Liver (tissue), 9 donors: ENCODE results near the gene PDP2. TPM values are rescaled to one million over a fixed set of nuclear protein-coding genes. Genes with fewer than 3 reads are reported as not detected.

Experiments used
- DNase-seq: peaks from one replicate; pipeline ENCODE4 v3.0.0-alpha.2; 2017; ENCODE audit warnings: low spot score
- H3K27ac ChIP-seq, 2 donors: one replicate each; pipeline ENCODE4 v1.7.0; 2013; ENCODE audit warnings: inconsistent platforms in 2 of 2, low read length in 2 of 2, control low read depth in 1 of 2, low read depth in 1 of 2, mild to moderate bottlenecking in 1 of 2
- H3K27me3 ChIP-seq, 4 donors: one replicate each; pipeline versions ENCODE4 v1.6.1 to v1.7.0; 2013; ENCODE audit warnings: low read length in 3 of 4, inconsistent platforms in 1 of 4, mild to moderate bottlenecking in 1 of 4, moderate library complexity in 1 of 4; ENCODE audit not compliant: control insufficient read depth in 4 of 4, insufficient read depth in 4 of 4
- H3K36me3 ChIP-seq, 4 donors: one replicate each; pipeline versions ENCODE4 v1.6.1 to v1.7.0; 2013; ENCODE audit warnings: low read length in 3 of 4, mild to moderate bottlenecking in 3 of 4, low read depth in 1 of 4, moderate library complexity in 1 of 4; ENCODE audit not compliant: control insufficient read depth in 4 of 4, insufficient read depth in 3 of 4
- H3K4me1 ChIP-seq, 4 donors: one replicate each; pipeline versions ENCODE4 v1.6.1 to v1.7.0; 2013; ENCODE audit warnings: low read length in 3 of 4, mild to moderate bottlenecking in 3 of 4, moderate library complexity in 1 of 4; ENCODE audit not compliant: control insufficient read depth in 4 of 4, insufficient read depth in 4 of 4
- H3K4me3 ChIP-seq, 3 donors: one replicate each; pipeline versions ENCODE4 v1.6.1 to v1.7.0; 2013; ENCODE audit warnings: low read length in 3 of 3, control low read depth in 1 of 3, low read depth in 1 of 3, mild to moderate bottlenecking in 1 of 3
- H3K9ac ChIP-seq, 2 donors: one replicate each; pipeline ENCODE4 v1.7.0; 2013; ENCODE audit warnings: low read length in 2 of 2, mild to moderate bottlenecking in 2 of 2, moderate library complexity in 2 of 2, control low read depth in 1 of 2, low read depth in 1 of 2
- H3K9me3 ChIP-seq, 4 donors: one replicate each; pipeline versions ENCODE4 v1.6.1 to v1.7.0; 2013; ENCODE audit warnings: low read length in 3 of 4; ENCODE audit not compliant: control insufficient read depth in 4 of 4
- ATF3 ChIP-seq: IDR thresholded peaks from 2 replicates; pipeline ENCODE4 v1.6.1; 2016; ENCODE audit warnings: antibody characterized with exemption
- EGR1 ChIP-seq, 2 donors: IDR thresholded peaks; 2 replicates each; pipeline ENCODE4 v1.6.1; 2016 to 2018; ENCODE audit warnings: antibody characterized with exemption in 2 of 2, low read depth in 2 of 2
- FOXA1 ChIP-seq: IDR thresholded peaks from 2 replicates; pipeline ENCODE4 v1.6.1; 2016; ENCODE audit warnings: antibody characterized with exemption
- FOXA2 ChIP-seq: IDR thresholded peaks from 2 replicates; pipeline ENCODE4 v1.6.1; 2016; ENCODE audit warnings: antibody characterized with exemption
- GABPA ChIP-seq, 2 donors: IDR thresholded peaks in 1 of 2; conservative IDR thresholded peaks in 1 of 2; 2 replicates each; pipeline ENCODE4 v1.6.1; 2016; ENCODE audit warnings: antibody characterized with exemption in 2 of 2, mild to moderate bottlenecking in 1 of 2, moderate library complexity in 1 of 2
- HNF4A ChIP-seq, 2 donors: conservative IDR thresholded peaks; 2 replicates each; pipeline ENCODE4 v1.6.1; 2016; ENCODE audit warnings: antibody characterized with exemption in 2 of 2, mild to moderate bottlenecking in 2 of 2
- HNF4G ChIP-seq: IDR thresholded peaks from 2 replicates; pipeline ENCODE4 v1.6.1; 2016; ENCODE audit warnings: antibody characterized with exemption
- JUND ChIP-seq, 2 donors: IDR thresholded peaks; 2 replicates each; pipeline ENCODE4 v1.6.1; 2016; ENCODE audit warnings: antibody characterized with exemption in 2 of 2
- NR2F2 ChIP-seq: IDR thresholded peaks from 2 replicates; pipeline ENCODE4 v1.6.1; 2016; ENCODE audit warnings: antibody characterized with exemption
- RAD21 ChIP-seq, 2 donors: IDR thresholded peaks; 2 replicates each; pipeline ENCODE4 v1.6.1; 2016; ENCODE audit warnings: antibody characterized with exemption in 2 of 2, mild to moderate bottlenecking in 2 of 2
- REST ChIP-seq: IDR thresholded peaks from 2 replicates; pipeline ENCODE4 v1.6.1; 2016; ENCODE audit warnings: antibody characterized with exemption, mild to moderate bottlenecking
- RXRA ChIP-seq, 2 donors: IDR thresholded peaks; 2 replicates each; pipeline ENCODE4 v1.6.1; 2017 to 2018; ENCODE audit warnings: antibody characterized with exemption in 2 of 2, mild to moderate bottlenecking in 1 of 2
- SP1 ChIP-seq: IDR thresholded peaks from 2 replicates; pipeline ENCODE4 v1.6.1; 2018; ENCODE audit warnings: antibody characterized with exemption, mild to moderate bottlenecking
- TAF1 ChIP-seq: conservative IDR thresholded peaks from 2 replicates; pipeline ENCODE4 v1.6.1; 2016; ENCODE audit warnings: antibody characterized with exemption, mild to moderate bottlenecking
- YY1 ChIP-seq: IDR thresholded peaks from 2 replicates; pipeline ENCODE4 v1.6.1; 2016; ENCODE audit warnings: antibody characterized with exemption, mild to moderate bottlenecking
- ZBTB33 ChIP-seq: IDR thresholded peaks from 2 replicates; pipeline ENCODE4 v1.6.1; 2016; ENCODE audit warnings: antibody characterized with exemption
- WGBS: extraction: QIAGEN DNeasy Blood & Tissue Kit; methylation state at CpG from one replicate; pipeline ENCODE4 v1.1.7; 2013; 5-methylcytosine and 5-hydroxymethylcytosine counted together
- polyA plus RNA-seq, 2 donors: library from polyadenylated mRNA; stranded (reverse) in 1 of 2; unstranded in 1 of 2; fragments of 200-250 nt in 1 of 2; fragments of >200 nt in 1 of 2; fragmentation: Nextera tagmentation in 1 of 2; extraction: Ambion mirVana in 1 of 2; gene quantifications; one replicate each; pipeline versions ENCODE4 v1.2.1 to v1.2.3, GENCODE V29; 2013 to 2015
- total RNA-seq, 2 donors: library from RNA; depleted of rRNA; stranded (reverse); fragments of >200 nt; gene quantifications; one replicate each; pipeline ENCODE4 v1.2.3, GENCODE V29; 2014
- donor health status: healthy.
- donor health status: healthy.
- donor health status: healthy.
- donor health status: healthy.
- donor health status: healthy.

PDP2 gene
- total and polyA plus RNA-seq, 4 donors: 2.3 to 9.4 (median 6.1) TPM

- Histone ChIP-seq H3K9me3 (no peaks in the 10 kb centered on the region), H3K4me3 (no peak overlapping the region), H3K27ac (no peak overlapping the region), H3K4me1 (peaks cover 6 to 17% (median 9%) of the 10 kb centered on the region in 4 donors), H3K36me3 (peaks cover 4 to 23% (median 15%) of the 10 kb centered on the region in 4 donors), H3K27me3 (no peaks in the 10 kb centered on the region), H3K9ac (peak overlapping the region in 1 of 2 donors; percentile 29)
- 95% methylated on average over 6 of the region's 6 CpGs for WGBS
- DNase-seq: no peak
- TF ChIP-seq REST (no peak), GABPA (IDR thresholded peaks at IDR 0.05 in 1 of 2, conservative IDR thresholded peaks at IDR 0.05 in 1 of 2) (no peak), ATF3 (no peak), SP1 (no peak), HNF4A (conservative IDR thresholded peaks at IDR 0.05) (no peak), FOXA1 (no peak), HNF4G (no peak), RAD21 (IDR thresholded peaks at IDR 0.05) (no peak), NR2F2 (no peak), EGR1 (IDR thresholded peaks at IDR 0.05; ENCODE audit: low read depth in 2 of 2) (no peak), ZBTB33 (no peak)
Observed at GRCh38 chr16:66888647-66889615, 8.6 kb downstream of the PDP2 start.

GRCh38 chr16:66889622-66890021 lies 9.3 kb downstream of the PDP2 start:
- DNase-seq: no peak
- no peak overlapping the region for H3K27ac ChIP-seq
- no peak overlapping the region for H3K4me3 ChIP-seq
- H3K9me3 ChIP-seq: no peaks in the 10 kb centered on the region
- peaks cover 5 to 17% (median 8%) of the 10 kb centered on the region in 4 donors for H3K4me1 ChIP-seq
- WGBS: 59% methylated on average over 4 of the region's 4 CpGs
- peaks cover 4 to 22% (median 13%) of the 10 kb centered on the region in 4 donors for H3K36me3 ChIP-seq
- H3K9ac ChIP-seq: no peak overlapping the region
- H3K27me3 ChIP-seq: no peaks in the 10 kb centered on the region
- TF ChIP-seq REST (no peak), FOXA1 (no peak), ATF3 (no peak), JUND (IDR thresholded peaks at IDR 0.05) (no peak), FOXA2 (no peak), ZBTB33 (no peak), EGR1 (IDR thresholded peaks at IDR 0.05; ENCODE audit: low read depth in 2 of 2) (no peak), HNF4A (conservative IDR thresholded peaks at IDR 0.05) (no peak), YY1 (no peak), TAF1 (no peak), GABPA (IDR thresholded peaks at IDR 0.05 in 1 of 2, conservative IDR thresholded peaks at IDR 0.05 in 1 of 2) (no peak), RXRA (IDR thresholded peaks at IDR 0.05) (no peak)
